ENCODE results near the gene MISFA. TPM values are rescaled to one million over a fixed set of nuclear protein-coding genes. Genes with fewer than 3 reads are reported as not detected.

MISFA gene
- 0.26 and 0.31 TPM in 2 replicates for total RNA-seq

DNA sequence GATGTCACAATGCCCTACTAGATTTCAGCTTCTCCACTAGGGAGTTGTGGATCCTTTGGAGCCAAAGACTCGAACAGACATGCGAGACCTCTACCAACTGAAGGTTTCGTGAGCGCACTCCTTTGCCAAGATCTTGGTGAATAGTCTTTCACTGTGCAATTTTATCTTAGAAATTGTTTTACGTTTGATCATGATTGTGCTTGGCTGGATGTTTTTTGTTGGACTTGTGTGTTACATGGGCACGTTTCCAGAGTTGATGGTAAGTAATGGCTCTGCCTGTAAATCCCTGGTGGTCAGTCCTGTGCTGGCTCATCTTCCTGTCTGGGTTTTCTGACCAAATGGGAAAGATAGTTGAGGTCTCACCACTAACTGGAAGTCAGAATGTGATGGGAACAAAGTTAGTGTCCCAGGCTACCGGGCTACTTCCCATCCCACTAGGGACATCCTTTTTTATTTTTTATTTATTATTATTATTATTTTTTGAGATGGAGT lies at the start of gene MISFA:
Gene MISFA, plus strand, starts transcription at position 51 of the 492 bp plus-strand sequence. Its CDS starts 140 bp downstream, at position 191.

DNA sequence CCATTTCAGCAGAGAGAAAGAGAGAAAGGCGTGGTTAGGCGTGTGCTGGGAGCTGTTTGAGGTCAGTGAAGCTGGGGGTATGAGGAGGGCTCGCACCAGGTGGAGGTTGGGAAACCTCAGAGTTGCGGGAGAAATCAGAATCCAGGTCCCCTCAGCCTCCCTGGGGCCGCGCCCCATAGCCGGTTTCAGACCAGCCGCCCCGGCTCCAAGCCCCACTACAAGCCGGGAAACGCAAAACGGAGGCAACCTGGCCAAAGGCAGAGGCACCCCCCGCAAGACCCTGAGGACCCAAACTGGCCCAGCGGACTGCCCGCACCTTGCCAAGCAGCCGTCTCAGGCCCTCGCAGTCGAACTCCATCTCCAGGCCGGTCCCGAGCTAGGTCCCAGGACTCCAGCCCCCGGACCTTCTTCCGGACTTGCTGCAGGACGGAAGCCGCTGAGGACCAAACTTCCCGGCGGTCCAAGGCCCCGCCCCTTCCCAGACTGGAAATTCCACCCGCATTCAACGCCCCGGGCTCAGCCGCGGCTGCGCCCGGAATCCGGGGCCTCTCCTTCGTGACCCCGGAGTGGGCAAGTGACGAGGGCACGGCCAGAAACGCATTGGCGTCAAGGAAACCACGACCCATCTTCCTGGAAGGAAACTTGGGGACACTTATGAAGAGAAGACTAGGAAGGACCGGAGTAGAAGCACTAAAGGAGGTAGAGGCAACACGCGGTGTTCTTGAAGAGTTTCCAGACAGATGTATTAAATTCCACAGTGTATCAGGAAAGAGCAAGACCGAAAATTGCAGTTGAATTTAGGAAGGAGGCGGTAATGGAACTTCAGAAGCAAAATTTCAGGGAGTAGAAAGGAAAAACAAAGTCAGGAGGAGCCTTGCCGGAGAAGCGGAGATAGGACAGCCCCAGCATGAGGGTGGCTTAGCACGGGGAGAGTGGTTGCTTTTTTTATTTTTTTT lies 11.0 kb upstream of the MISFA start, which contains the start of gene UEVLD:
Gene UEVLD, minus strand, starts transcription at position 438 of the 956 bp plus-strand sequence. Its CDS starts 80 bp downstream, at position 358.

GRCh38 chr11:18634140-18635032 lies 34.8 kb downstream of the MISFA start, which contains the start of gene SPTY2D1:
TSS of gene SPTY2D1 (minus strand) at chr11:18634342. CDS start at chr11:18634257, 85 bp downstream.

Other genes with a start within 250 kb of the MISFA start
- 490 and 579 TPM in 2 replicates for gene LDHA, start 205.2 kb upstream of the MISFA start, total RNA-seq
- gene LDHC, start 187.5 kb upstream of the MISFA start, total RNA-seq = 1.3 TPM in 1 of 2 replicates, not detected in the other
- not detected in 2 replicates for gene LDHAL6A, start 143.9 kb upstream of the MISFA start, total RNA-seq
- gene TSG101, start 72.8 kb upstream of the MISFA start, total RNA-seq = 60.5 and 63.2 TPM in 2 replicates
- gene UEVLD, start 11.1 kb upstream of the MISFA start, total RNA-seq = 23.1 and 24.7 TPM in 2 replicates
- 15.2 and 19.6 TPM in 2 replicates for gene SPTY2D1, start 34.6 kb downstream of the MISFA start, total RNA-seq
- 0.12 and 0.66 TPM in 2 replicates for gene TMEM86A, start 99.0 kb downstream of the MISFA start, total RNA-seq
- gene IGSF22, start 126.4 kb downstream of the MISFA start, total RNA-seq = 0.26 TPM in 1 of 2 replicates, not detected in the other
- not detected in 2 replicates for gene PTPN5, start 192.0 kb downstream of the MISFA start, total RNA-seq